T-helper 17 cell (primary cell): ENCODE data around the gene FGF12. TPM values are rescaled to one million over a fixed set of nuclear protein-coding genes. Genes with fewer than 3 reads are reported as not detected.
"Not testable (repeated sequence)": the region's sequence is repeated elsewhere in the genome, so short reads cannot be mapped to it uniquely, and the experiment has no call there.

ENCODE experiments used
- ATAC-seq: fragments of 150-1000 bp; cut with Tn5 transposase; 2 replicates; pipeline ENCODE4 v1.10.0; 2021; ENCODE audit warnings: mild to moderate bottlenecking, moderate library complexity
- DNase-seq, 3 donors: peaks; one replicate each; pipeline versions ENCODE4 v3.0.0 to v3.0.0-alpha.2; 2020 to 2021
- H3K9me3 ChIP-seq: one replicate; pipeline ENCODE4 v1.7.0; 2013; ENCODE audit warnings: low read length, mild to moderate bottlenecking; ENCODE audit not compliant: control insufficient read depth, poor library complexity, severe bottlenecking
- H3K27ac Mint-ChIP-seq: one replicate; pipeline ENCODE4 v1.8.0; 2022; ENCODE audit warnings: mild to moderate bottlenecking, moderate library complexity, mixed read lengths
- H3K27me3 Mint-ChIP-seq: one replicate; pipeline ENCODE4 v1.8.0; 2022; ENCODE audit warnings: mixed read lengths
- H3K36me3 Mint-ChIP-seq: one replicate; pipeline ENCODE4 v1.8.0; 2022; ENCODE audit warnings: low read depth, mixed read lengths
- H3K4me1 Mint-ChIP-seq: one replicate; pipeline ENCODE4 v1.8.0; 2022; ENCODE audit warnings: mild to moderate bottlenecking, mixed read lengths
- H3K4me3 Mint-ChIP-seq: one replicate; pipeline ENCODE4 v1.8.0; 2022; ENCODE audit warnings: mild to moderate bottlenecking, moderate library complexity, mixed read lengths
- total RNA-seq, 4 donors: library from RNA in 2 of 4; stranded (reverse) in 2 of 4; gene quantifications; one replicate each; pipeline ENCODE4 v1.2.3 and lab custom pipeline; 2022 to 2026

The FGF12 gene
- total RNA-seq, 2 donors from 2014 or later = 0.35 TPM; not detected in 1

DNA sequence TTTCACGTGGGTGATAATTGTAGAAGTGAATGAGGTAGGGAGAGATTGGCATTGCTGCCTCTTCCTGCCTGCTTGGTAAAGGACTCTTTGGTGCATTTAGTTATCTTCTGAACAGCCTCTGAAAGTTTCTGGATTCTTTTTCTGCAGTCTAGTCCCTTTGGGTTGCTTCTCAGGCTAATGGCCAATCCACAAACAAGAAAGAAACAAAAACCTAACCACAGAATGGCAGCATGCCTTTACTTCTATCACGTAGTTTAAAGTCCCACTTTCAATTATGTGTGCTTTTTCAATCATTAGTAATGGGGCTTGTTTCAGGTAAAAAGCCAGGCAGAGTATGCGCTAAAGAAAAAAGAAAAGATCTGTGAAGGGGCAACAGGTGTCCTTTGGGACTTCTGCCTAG is 7.4 kb downstream of the FGF12 start:
- no peak overlapping the region for H3K27ac Mint-ChIP-seq
- ATAC-seq (no peak), DNase-seq (no peak)
- H3K27me3 Mint-ChIP-seq = peaks cover 13% of the 10 kb centered on the region
- no peaks in the 10 kb centered on the region for H3K9me3 ChIP-seq
- H3K4me1 Mint-ChIP-seq = no peaks in the 10 kb centered on the region
- no peak overlapping the region for H3K4me3 Mint-ChIP-seq
- no peaks in the 10 kb centered on the region for H3K36me3 Mint-ChIP-seq

DNA sequence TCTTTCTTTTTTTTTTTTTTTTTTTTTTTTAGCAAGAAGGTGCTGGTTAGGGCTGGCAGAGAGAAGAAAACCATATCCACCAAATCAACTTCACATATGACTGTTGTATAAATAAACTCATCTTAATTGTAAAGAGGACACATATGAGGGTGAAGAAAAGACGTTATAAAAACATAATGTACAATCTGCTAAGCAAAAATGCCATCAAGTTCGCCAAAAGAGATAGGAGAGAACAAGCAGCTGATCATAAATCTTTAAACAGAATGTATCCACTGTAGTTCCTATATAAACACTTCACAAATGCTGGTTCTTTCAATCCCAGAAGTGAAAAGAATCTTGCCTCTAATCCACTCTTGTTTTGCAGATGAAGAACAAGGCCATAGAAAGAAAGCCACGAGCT is 9.2 kb downstream of the FGF12 start:
- Mint-ChIP-seq H3K4me3 (no peak overlapping the region), H3K27me3 (peaks cover 13% of the 10 kb centered on the region), H3K27ac (no peak overlapping the region), H3K36me3 (no peaks in the 10 kb centered on the region), H3K4me1 (no peaks in the 10 kb centered on the region)
- no peak for DNase-seq
- no peaks in the 10 kb centered on the region for H3K9me3 ChIP-seq
- ATAC-seq = no peak

DNA sequence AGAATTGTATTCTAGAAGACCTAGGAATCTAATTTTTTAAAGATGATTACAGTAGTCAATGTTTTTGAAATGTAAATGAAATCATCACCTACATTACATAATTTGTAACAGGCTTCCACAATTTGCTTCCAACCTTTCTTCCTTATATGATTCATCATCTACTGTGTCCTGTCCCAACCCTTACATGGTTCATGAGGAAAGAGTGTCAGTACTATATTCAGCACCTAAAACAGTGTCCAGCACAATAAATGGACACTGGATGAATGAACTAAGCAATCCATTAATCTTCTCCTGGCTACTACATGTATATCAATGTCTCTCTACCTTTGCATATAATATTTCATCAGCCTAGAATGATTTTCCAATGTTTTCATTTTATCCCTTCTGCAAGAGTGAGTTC is 12.2 kb downstream of the FGF12 start:
- no peak for DNase-seq
- Mint-ChIP-seq H3K4me1 (no peaks in the 10 kb centered on the region), H3K27ac (no peak overlapping the region), H3K36me3 (no peaks in the 10 kb centered on the region), H3K27me3 (peaks cover 3% of the 10 kb centered on the region), H3K4me3 (no peak overlapping the region)
- no peak for ATAC-seq
- no peaks in the 10 kb centered on the region for H3K9me3 ChIP-seq

DNA sequence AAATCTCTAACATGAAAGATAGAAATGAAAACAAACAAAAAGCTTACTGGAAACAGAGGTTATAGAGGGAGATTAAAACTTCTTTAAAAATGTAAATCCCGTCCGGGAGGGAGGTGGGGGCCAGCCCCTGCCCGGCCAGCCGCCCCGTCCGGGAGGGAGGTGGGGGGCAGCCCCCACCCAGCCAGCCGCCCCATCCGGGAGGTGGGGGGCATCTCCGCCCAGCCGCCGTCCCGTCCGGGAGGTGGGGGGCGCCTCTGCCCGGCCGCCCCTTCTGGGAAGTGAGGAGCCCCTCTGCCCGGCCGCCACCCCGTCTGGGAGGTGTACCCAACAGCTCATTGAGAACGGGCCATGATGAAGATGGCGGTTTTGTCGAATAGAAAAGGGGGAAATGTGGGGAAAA is 16.2 kb downstream of the FGF12 start:
- not testable (repeated sequence) for ATAC-seq, DNase-seq, H3K27me3 Mint-ChIP-seq, H3K27ac Mint-ChIP-seq, H3K4me3 Mint-ChIP-seq, H3K9me3 ChIP-seq, H3K36me3 Mint-ChIP-seq, H3K4me1 Mint-ChIP-seq

DNA sequence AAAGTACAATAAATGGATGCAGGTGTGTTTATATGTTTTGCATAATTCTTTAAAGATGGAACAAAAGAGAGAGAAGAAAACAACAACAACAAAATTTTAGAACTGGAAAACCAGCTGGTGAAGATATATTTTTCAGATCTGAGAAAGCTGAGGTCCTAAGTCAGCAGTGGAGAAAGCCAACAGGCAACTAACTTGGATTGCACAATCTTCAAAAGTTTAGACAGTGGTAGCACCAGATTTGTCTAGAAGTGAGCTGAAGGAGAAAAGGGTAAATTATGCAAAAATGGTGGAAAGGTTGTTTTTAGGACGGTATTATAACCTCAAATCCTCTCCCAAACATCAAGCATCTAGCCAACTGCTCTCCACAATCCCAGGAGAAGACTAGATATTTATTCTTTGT is 17.0 kb downstream of the FGF12 start:
- no peak for DNase-seq
- no peak for ATAC-seq
- no peaks in the 10 kb centered on the region for H3K4me1 Mint-ChIP-seq
- no peaks in the 10 kb centered on the region for H3K27me3 Mint-ChIP-seq
- no peaks in the 10 kb centered on the region for H3K36me3 Mint-ChIP-seq
- H3K27ac Mint-ChIP-seq = no peak overlapping the region
- no peaks in the 10 kb centered on the region for H3K9me3 ChIP-seq
- H3K4me3 Mint-ChIP-seq = no peak overlapping the region

DNA sequence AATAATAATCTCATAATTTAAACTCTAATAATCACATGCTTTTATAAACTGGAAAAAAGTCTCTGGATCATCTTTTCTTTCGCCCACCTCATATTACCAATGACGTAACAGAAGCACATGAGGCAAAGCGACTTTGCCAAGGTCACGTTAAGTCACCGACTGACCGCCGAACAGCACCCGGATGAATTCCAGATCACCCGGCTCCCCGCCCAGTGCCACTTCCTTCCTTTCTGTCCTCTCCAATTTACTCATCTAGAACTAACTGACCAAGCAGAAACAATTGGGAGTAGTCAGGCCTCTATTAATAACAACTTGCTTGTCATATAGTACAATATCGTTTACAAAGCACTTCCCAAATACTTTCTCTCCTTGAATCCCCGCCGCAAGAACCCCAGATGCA is 21.1 kb downstream of the FGF12 start:
- DNase-seq (no peak), ATAC-seq (no peak)
- no peaks in the 10 kb centered on the region for H3K27me3 Mint-ChIP-seq
- H3K4me1 Mint-ChIP-seq = no peaks in the 10 kb centered on the region
- H3K27ac Mint-ChIP-seq = no peak overlapping the region
- H3K36me3 Mint-ChIP-seq = no peaks in the 10 kb centered on the region
- no peaks in the 10 kb centered on the region for H3K9me3 ChIP-seq
- no peak overlapping the region for H3K4me3 Mint-ChIP-seq

DNA sequence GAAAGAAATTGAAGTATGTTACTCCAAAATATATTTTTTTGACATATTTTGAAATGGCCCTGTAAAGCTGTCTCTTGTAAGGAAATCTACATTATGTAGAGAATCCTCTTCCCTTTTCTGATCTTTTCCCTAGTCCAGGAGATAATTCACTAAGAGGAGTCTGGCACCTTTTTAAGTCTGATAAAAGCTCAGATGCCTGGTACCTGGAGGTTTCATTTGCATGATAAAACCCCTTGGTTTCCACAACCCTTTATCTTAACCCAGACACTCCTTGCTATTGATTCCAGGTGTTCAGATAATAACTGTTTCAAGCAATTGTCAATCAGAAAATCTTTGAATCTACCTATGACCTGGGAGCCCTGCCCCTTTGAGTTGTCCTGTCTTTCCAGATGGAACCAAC is 26.5 kb downstream of the FGF12 start:
- H3K27me3 Mint-ChIP-seq = no peaks in the 10 kb centered on the region
- H3K9me3 ChIP-seq = no peaks in the 10 kb centered on the region
- no peak overlapping the region for H3K4me3 Mint-ChIP-seq
- no peaks in the 10 kb centered on the region for H3K4me1 Mint-ChIP-seq
- ATAC-seq (no peak), DNase-seq (no peak)
- H3K36me3 Mint-ChIP-seq = no peaks in the 10 kb centered on the region
- H3K27ac Mint-ChIP-seq = no peak overlapping the region

DNA sequence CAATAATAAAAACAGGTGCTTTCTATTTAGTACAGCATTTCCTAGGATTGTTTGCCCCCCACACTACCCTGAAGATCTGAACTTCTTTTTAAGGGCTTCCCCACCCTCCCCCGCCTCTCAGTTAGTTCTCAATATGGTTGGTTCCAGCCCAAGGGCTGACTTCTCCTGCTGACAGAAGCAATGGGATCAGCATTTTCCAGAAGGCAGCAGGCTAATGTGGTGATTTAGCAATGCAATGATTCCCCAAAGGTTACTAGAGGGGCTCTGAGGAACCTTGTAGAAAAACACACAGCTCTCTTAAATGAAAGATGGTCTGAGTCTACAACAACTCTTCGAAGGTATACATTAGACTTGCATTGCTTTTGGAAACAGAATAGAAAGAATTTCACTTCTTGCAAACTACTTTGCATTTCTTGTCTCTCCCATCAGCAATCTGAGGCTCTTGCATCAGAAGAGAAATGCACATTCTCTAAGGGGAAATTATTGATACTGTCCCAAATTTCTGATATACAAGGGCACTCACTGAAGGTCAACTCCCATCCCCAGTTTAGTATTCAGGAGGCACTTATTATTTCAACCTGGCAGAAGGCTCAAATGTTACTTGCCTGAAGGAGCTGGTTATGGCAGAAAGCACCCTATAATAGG is 30.3 kb downstream of the FGF12 start:
- no peak for ATAC-seq
- no peak for DNase-seq
- H3K4me1 Mint-ChIP-seq = no peaks in the 10 kb centered on the region
- H3K9me3 ChIP-seq = no peaks in the 10 kb centered on the region
- no peak overlapping the region for H3K4me3 Mint-ChIP-seq
- no peak overlapping the region for H3K27ac Mint-ChIP-seq
- H3K36me3 Mint-ChIP-seq = no peaks in the 10 kb centered on the region
- H3K27me3 Mint-ChIP-seq = no peaks in the 10 kb centered on the region

DNA sequence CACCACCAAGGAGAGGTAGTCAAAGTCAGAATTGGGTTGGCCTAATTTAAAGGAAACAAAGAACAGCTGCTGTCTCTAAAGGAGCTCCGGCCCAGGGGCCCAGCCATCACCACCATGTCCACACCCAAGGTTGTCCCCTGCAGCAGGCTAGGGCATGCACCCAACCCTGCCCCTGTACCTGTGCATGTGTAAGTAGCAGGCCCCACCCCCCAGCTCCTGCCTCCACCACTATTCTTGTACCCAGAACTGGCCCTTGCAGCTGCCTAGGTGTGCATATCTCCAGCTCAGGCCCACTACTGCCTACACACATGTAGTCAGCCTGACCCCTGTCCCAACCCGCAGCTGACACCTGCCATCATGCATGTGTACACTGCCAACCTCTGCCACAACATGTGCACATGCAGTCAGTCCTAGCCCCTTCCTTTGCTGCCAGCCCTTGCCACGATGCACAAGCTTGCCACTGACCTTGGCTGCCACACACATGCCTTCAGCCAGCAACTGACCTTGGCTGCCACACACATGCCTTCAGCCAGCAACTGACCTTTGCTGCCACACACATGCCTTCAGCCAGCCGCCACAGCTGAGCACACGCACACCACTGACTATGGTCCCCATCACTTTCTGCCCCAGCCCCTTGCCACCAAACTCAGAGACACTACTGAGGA is 39.7 kb downstream of the FGF12 start:
- Mint-ChIP-seq H3K4me1 (no peaks in the 10 kb centered on the region), H3K27me3 (no peaks in the 10 kb centered on the region), H3K27ac (no peak overlapping the region), H3K4me3 (no peak overlapping the region), H3K36me3 (no peaks in the 10 kb centered on the region)
- no peak for DNase-seq
- peaks cover 3% of the 10 kb centered on the region for H3K9me3 ChIP-seq
- ATAC-seq = no peak

DNA sequence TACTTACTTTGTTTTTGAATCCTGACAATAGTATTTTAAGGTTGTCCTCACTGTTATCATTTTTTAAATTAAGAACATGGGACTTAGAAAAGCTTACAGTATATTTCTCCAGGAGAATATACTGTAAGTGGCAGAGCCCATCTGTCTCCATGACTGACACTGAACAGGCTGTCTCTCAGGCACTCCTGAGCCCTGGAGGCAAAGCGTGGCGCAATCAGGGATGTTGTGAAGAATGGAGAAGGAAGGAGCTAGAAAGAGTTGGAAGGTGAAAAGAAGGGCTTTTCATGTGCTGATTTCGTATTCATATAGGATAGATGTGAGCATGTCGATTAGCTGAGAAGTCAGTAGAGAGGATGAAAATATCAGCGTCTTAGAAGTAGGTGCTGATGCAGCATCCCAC is 41.5 kb downstream of the FGF12 start:
- no peaks in the 10 kb centered on the region for H3K9me3 ChIP-seq
- Mint-ChIP-seq H3K36me3 (no peaks in the 10 kb centered on the region), H3K27ac (no peak overlapping the region), H3K4me1 (no peaks in the 10 kb centered on the region), H3K27me3 (no peaks in the 10 kb centered on the region), H3K4me3 (no peak overlapping the region)
- ATAC-seq (no peak), DNase-seq (no peak)

DNA sequence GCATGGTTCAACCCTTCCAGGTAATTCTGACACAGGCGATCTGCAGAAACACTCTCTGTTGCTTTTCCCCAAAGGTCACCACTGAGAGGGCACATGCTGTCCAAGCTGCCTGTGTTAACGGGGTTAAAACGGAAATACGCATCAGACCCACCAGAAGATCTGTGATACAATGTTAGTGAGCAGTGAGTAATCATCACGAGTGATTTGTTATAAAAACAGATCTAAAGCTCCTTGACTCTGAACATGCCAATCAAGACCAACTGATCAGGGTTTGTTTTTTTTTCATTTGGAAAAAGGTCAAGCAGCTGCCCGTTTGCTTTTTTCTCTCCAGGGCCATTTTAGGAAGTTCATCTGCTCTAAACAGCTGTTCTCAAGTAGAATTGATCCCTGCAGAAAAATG is 43.2 kb downstream of the FGF12 start:
- H3K27ac Mint-ChIP-seq = no peak overlapping the region
- H3K4me1 Mint-ChIP-seq = no peaks in the 10 kb centered on the region
- no peaks in the 10 kb centered on the region for H3K36me3 Mint-ChIP-seq
- H3K9me3 ChIP-seq = no peaks in the 10 kb centered on the region
- no peak for DNase-seq
- no peak for ATAC-seq
- no peak overlapping the region for H3K4me3 Mint-ChIP-seq
- H3K27me3 Mint-ChIP-seq = no peaks in the 10 kb centered on the region

DNA sequence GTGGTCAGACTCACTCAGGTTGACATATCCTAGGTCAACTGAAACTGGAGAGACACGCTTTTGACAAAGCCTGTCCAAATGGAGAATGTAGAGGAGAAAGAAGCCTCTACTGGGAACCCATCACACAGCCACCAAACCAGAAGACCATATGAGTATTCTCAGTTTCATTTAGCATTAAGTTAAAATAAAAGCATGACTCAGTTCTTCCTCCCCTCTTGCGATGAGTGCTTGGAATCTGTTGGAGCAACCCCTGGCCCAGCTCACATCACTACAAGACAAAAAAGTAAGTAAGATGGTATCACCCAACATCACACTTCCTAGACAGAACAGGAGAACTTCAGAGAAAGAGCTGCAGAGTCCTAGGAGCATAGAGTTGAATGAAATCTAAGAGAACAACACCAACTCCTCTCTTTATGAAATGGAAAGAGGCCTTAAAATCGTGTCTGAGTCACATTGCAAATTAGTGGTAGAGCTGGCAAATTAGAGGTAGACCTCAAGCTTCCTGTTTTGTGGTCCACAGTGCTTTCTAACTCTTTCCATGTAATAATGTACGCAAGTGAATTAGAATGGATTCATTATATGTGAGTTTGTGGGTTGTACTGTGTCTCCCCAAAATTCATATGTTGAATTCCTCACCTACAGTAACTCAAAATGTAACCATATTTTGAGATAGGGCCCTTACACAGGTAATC is 51.2 kb downstream of the FGF12 start:
- no peak overlapping the region for H3K27ac Mint-ChIP-seq
- H3K36me3 Mint-ChIP-seq = peaks cover 2% of the 10 kb centered on the region
- H3K9me3 ChIP-seq = no peaks in the 10 kb centered on the region
- H3K27me3 Mint-ChIP-seq = no peaks in the 10 kb centered on the region
- H3K4me3 Mint-ChIP-seq = no peak overlapping the region
- ATAC-seq = no peak
- peaks cover 2% of the 10 kb centered on the region for H3K4me1 Mint-ChIP-seq
- no peak for DNase-seq

DNA sequence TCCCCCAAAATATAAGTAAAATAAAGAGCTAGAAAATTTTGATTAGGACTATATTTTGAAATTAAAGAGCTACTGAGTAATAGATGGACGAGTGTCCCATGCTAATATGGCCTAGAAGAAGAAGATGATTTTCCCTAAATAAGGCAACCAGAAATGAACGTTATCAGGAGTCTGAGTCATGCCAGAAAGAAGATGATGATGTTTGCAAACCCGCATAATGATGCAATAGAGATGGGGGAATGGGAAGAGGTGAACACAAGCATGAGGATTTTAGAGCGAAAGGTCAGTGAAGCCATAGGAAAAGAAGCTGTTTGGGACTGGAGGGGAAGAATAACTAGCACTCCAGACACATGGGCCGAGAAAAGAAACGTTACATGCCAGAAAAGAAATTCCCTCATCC is 71.7 kb downstream of the FGF12 start:
- H3K4me3 Mint-ChIP-seq = no peak overlapping the region
- no peak for DNase-seq
- H3K9me3 ChIP-seq = no peaks in the 10 kb centered on the region
- no peaks in the 10 kb centered on the region for H3K27me3 Mint-ChIP-seq
- H3K4me1 Mint-ChIP-seq = no peaks in the 10 kb centered on the region
- no peaks in the 10 kb centered on the region for H3K36me3 Mint-ChIP-seq
- no peak overlapping the region for H3K27ac Mint-ChIP-seq
- ATAC-seq = no peak

DNA sequence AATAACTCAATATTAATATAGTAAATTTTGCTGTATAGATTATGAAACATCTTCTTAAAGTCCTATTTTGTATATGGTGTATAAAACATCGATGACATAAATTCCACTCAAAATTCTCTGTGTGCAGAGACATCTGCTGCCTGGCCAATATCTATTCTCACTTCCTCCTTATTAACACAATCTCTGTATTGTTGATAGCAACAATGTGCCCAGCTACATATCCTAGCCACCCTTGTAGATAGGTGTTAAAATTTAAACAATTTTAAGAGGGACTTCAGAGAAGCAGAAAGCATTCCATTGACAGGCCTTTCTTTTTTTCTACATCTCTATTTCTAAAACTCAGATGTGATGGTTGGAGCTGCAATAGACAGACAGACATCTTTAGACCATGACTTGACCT is 72.3 kb downstream of the FGF12 start:
- no peaks in the 10 kb centered on the region for H3K27me3 Mint-ChIP-seq
- no peaks in the 10 kb centered on the region for H3K36me3 Mint-ChIP-seq
- no peaks in the 10 kb centered on the region for H3K9me3 ChIP-seq
- H3K4me3 Mint-ChIP-seq = no peak overlapping the region
- DNase-seq (no peak), ATAC-seq (no peak)
- H3K27ac Mint-ChIP-seq = no peak overlapping the region
- H3K4me1 Mint-ChIP-seq = no peaks in the 10 kb centered on the region
